Adrenal gland (tissue), 5 donors: ENCODE data around the gene SLC25A45.

Source experiments
- POLR2A ChIP-seq, 2 donors: fragments of 450-650 bp; IDR thresholded peaks; one replicate each; pipeline ENCODE4 v1.6.1; 2017; ENCODE audit warnings: antibody characterized with exemption in 2 of 2, mild to moderate bottlenecking in 2 of 2, moderate library complexity in 1 of 2
- TF ChIP-seq, protein P1 (sequence below), 6 experiments: fragments of 450-650 bp in 4 of 6; fragments of 200-600 bp in 2 of 6; sonication (generic) in 1 of 6; IDR thresholded peaks; 1 replicate in 5 of 6; 2 replicates in 1 of 6; pipeline versions ENCODE4 v1.5.1 to v1.8.0; 2016 to 2021; ENCODE audit warnings: antibody characterized with exemption in 6 of 6, mild to moderate bottlenecking in 2 of 6, moderate library complexity in 1 of 6
- donor health status: DM: no; HTN: no; CAD: no.

DNA sequence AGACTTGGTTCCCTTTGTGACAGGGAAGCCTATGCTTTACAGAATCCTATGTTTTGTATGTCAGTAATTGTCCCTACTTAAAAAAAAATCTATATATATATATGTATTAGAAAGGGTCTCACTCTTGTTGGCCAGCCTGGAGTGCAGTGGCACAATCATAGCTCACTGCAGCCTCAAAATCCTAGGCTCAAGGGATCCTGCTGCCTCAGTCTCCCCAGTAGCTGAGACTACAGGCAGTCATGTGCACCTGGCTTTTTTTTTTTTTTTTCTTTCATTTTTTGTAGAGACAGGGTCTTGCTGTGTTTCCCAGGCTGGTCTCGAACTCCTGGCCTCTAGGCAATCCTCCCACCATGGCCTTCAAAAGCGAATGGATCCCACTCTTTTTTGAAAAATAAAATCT, 38.1 kb upstream of the SLC25A45 start:
- TF ChIP-seq POLR2A (IDR thresholded peaks at IDR 0.05) = no peak
- TF ChIP-seq, protein P1, sequence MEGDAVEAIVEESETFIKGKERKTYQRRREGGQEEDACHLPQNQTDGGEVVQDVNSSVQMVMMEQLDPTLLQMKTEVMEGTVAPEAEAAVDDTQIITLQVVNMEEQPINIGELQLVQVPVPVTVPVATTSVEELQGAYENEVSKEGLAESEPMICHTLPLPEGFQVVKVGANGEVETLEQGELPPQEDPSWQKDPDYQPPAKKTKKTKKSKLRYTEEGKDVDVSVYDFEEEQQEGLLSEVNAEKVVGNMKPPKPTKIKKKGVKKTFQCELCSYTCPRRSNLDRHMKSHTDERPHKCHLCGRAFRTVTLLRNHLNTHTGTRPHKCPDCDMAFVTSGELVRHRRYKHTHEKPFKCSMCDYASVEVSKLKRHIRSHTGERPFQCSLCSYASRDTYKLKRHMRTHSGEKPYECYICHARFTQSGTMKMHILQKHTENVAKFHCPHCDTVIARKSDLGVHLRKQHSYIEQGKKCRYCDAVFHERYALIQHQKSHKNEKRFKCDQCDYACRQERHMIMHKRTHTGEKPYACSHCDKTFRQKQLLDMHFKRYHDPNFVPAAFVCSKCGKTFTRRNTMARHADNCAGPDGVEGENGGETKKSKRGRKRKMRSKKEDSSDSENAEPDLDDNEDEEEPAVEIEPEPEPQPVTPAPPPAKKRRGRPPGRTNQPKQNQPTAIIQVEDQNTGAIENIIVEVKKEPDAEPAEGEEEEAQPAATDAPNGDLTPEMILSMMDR (IDR thresholded peaks at IDR 0.05) = no peak
